ENCODE data around the gene RMI1. TPM values are rescaled to one million over a fixed set of nuclear protein-coding genes. Genes with fewer than 3 reads are reported as not detected.
A peak's percentile ranks its signal among the peaks of the same experiment; 100 is the strongest.
"Not testable (repeated sequence)": the region's sequence is repeated elsewhere in the genome, so short reads cannot be mapped to it uniquely, and the experiment has no call there.

The RMI1 gene
- total RNA-seq, 1 donor from 2014 or later: 6.3 TPM

- Histone ChIP-seq H3K27ac (ENCODE audit: low read depth, low read length) (no peak overlapping the region), H3K4me2 (ENCODE audit: low read length) (no peak overlapping the region), H4K20me1 (ENCODE audit: insufficient read depth, low read length) (no peaks in the 10 kb centered on the region), H3K4me1 (ENCODE audit: insufficient read depth, low read length) (peaks cover 2% of the 10 kb centered on the region), H3K27me3 (ENCODE audit: insufficient read depth, low read length) (no peaks in the 10 kb centered on the region), H3K9me3 (ENCODE audit: insufficient read depth, low read depth, low read length) (no peaks in the 10 kb centered on the region), H3K4me3 (ENCODE audit: insufficient read depth, low read depth, low read length) (no peak overlapping the region), H3K36me3 (ENCODE audit: insufficient read depth, low read length) (no peaks in the 10 kb centered on the region), H2AFZ (ENCODE audit: low read depth, low read length) (no peak overlapping the region), H3K79me2 (ENCODE audit: insufficient read depth, low read length) (no peaks in the 10 kb centered on the region), H3K9ac (ENCODE audit: low read length) (no peak overlapping the region)
- TF ChIP-seq EZH2 (IDR thresholded peaks at IDR 0.05; ENCODE audit: insufficient read depth, low read length) (no peak), CTCF (IDR thresholded peaks at IDR 0.05; ENCODE audit: insufficient read depth, low read depth, low read length) (no peak)
- DNase-seq (ENCODE audit: low read depth) (no peak), FAIRE-seq (no peak)
- Mint-ChIP-seq H3K4me1 (ENCODE audit: low read depth, unreplicated experiment) (no peaks in the 10 kb centered on the region), H3K27ac (ENCODE audit: unreplicated experiment) (no peak overlapping the region), H3K4me3 (ENCODE audit: unreplicated experiment) (no peak overlapping the region), H3K36me3 (ENCODE audit: low read depth, unreplicated experiment) (no peaks in the 10 kb centered on the region), H3K27me3 (ENCODE audit: low read depth, unreplicated experiment) (no peaks in the 10 kb centered on the region), H3K9me3 (ENCODE audit: unreplicated experiment) (no peaks in the 10 kb centered on the region)
Measured at GRCh38 chr9:83940590-83941303, 39.9 kb upstream of the RMI1 start.

- H3K36me3 Mint-ChIP-seq (ENCODE audit: low read depth, unreplicated experiment); H3K79me2 ChIP-seq (ENCODE audit: insufficient read depth, low read length); H3K27me3 Mint-ChIP-seq (ENCODE audit: low read depth, unreplicated experiment); H3K27ac Mint-ChIP-seq (ENCODE audit: unreplicated experiment); H3K4me3 ChIP-seq (ENCODE audit: insufficient read depth, low read depth, low read length); H3K36me3 ChIP-seq (ENCODE audit: insufficient read depth, low read length); H2AFZ ChIP-seq (ENCODE audit: low read depth, low read length); H3K9ac ChIP-seq (ENCODE audit: low read length); H3K4me2 ChIP-seq (ENCODE audit: low read length); H3K4me3 Mint-ChIP-seq (ENCODE audit: unreplicated experiment); FAIRE-seq; H3K27me3 ChIP-seq (ENCODE audit: insufficient read depth, low read length); DNase-seq (ENCODE audit: low read depth); H3K9me3 Mint-ChIP-seq (ENCODE audit: unreplicated experiment); H3K4me1 Mint-ChIP-seq (ENCODE audit: low read depth, unreplicated experiment); H4K20me1 ChIP-seq (ENCODE audit: insufficient read depth, low read length); H3K27ac ChIP-seq (ENCODE audit: low read depth, low read length); H3K4me1 ChIP-seq (ENCODE audit: insufficient read depth, low read length); H3K9me3 ChIP-seq (ENCODE audit: insufficient read depth, low read depth, low read length): not testable (repeated sequence)
Measured at GRCh38 chr9:83948096-83948495, 32.5 kb upstream of the RMI1 start.

GRCh38 chr9:83956086-83956435, 24.5 kb upstream of the RMI1 start:
- H3K4me3 Mint-ChIP-seq (ENCODE audit: unreplicated experiment): peak overlapping the region; percentile 77
- TF ChIP-seq EZH2 (IDR thresholded peaks at IDR 0.05; ENCODE audit: insufficient read depth, low read length): no peak
- no peak for TF ChIP-seq CTCF (IDR thresholded peaks at IDR 0.05; ENCODE audit: insufficient read depth, low read depth, low read length)
- peaks cover 2% of the 10 kb centered on the region for H3K27me3 Mint-ChIP-seq (ENCODE audit: low read depth, unreplicated experiment)
- no peak for DNase-seq (ENCODE audit: low read depth)
- H3K9me3 Mint-ChIP-seq (ENCODE audit: unreplicated experiment): peaks cover 2% of the 10 kb centered on the region
- no peaks in the 10 kb centered on the region for H3K36me3 ChIP-seq (ENCODE audit: insufficient read depth, low read length)
- H3K4me2 ChIP-seq (ENCODE audit: low read length): peak overlapping the region; percentile 92
- H3K79me2 ChIP-seq (ENCODE audit: insufficient read depth, low read length): no peaks in the 10 kb centered on the region
- no peaks in the 10 kb centered on the region for H3K27me3 ChIP-seq (ENCODE audit: insufficient read depth, low read length)
- no peak overlapping the region for H3K27ac Mint-ChIP-seq (ENCODE audit: unreplicated experiment)
- H3K27ac ChIP-seq (ENCODE audit: low read depth, low read length): peak overlapping the region; percentile 64
- H3K4me3 ChIP-seq (ENCODE audit: insufficient read depth, low read depth, low read length): peak overlapping the region; percentile 75
- H2AFZ ChIP-seq (ENCODE audit: low read depth, low read length): peak overlapping the region; percentile 97
- peak overlapping the region; percentile 83 for H3K9ac ChIP-seq (ENCODE audit: low read length)
- peaks cover 16% of the 10 kb centered on the region for H3K4me1 ChIP-seq (ENCODE audit: insufficient read depth, low read length)
- H3K4me1 Mint-ChIP-seq (ENCODE audit: low read depth, unreplicated experiment): peaks cover 1% of the 10 kb centered on the region
- FAIRE-seq: no peak
- H3K9me3 ChIP-seq (ENCODE audit: insufficient read depth, low read depth, low read length): no peaks in the 10 kb centered on the region
- H3K36me3 Mint-ChIP-seq (ENCODE audit: low read depth, unreplicated experiment): peaks cover 2% of the 10 kb centered on the region
- H4K20me1 ChIP-seq (ENCODE audit: insufficient read depth, low read length): no peaks in the 10 kb centered on the region

Data from astrocyte (in vitro differentiated cells and primary cell).